Nephron progenitor cell (in vitro differentiated cells): Measurements from ENCODE around the gene PDP2.

Experiments
- DNase-seq: peaks from one replicate; pipeline ENCODE4 v3.0.0; 2021
- H3K27ac Mint-ChIP-seq: 2 replicates; pipeline ENCODE4 v1.8.0; 2021; ENCODE audit warnings: mild to moderate bottlenecking, moderate library complexity, mixed read lengths
- H3K27me3 Mint-ChIP-seq: 2 replicates; pipeline ENCODE4 v1.8.0; 2021; ENCODE audit warnings: mild to moderate bottlenecking, low read depth, mixed read lengths; ENCODE audit not compliant: poor library complexity
- H3K36me3 Mint-ChIP-seq: 2 replicates; pipeline ENCODE4 v1.8.0; 2021; ENCODE audit warnings: low read depth, mixed read lengths
- H3K4me1 Mint-ChIP-seq: 2 replicates; pipeline ENCODE4 v1.8.0; 2021; ENCODE audit warnings: mixed read lengths
- H3K4me3 Mint-ChIP-seq: 2 replicates; pipeline ENCODE4 v1.8.0; 2021; ENCODE audit warnings: mild to moderate bottlenecking, moderate library complexity, mixed read lengths
- H3K9me3 Mint-ChIP-seq: 2 replicates; pipeline ENCODE4 v1.8.0; 2021; ENCODE audit warnings: mild to moderate bottlenecking, moderate library complexity, mixed read lengths
- TF ChIP-seq, protein P1 (sequence below): fragments of 200-600 bp; sonication (generic); IDR thresholded peaks from 2 replicates; pipeline ENCODE4 v1.5.0; 2021; ENCODE audit warnings: antibody characterized with exemption

The PDP2 gene

DNA sequence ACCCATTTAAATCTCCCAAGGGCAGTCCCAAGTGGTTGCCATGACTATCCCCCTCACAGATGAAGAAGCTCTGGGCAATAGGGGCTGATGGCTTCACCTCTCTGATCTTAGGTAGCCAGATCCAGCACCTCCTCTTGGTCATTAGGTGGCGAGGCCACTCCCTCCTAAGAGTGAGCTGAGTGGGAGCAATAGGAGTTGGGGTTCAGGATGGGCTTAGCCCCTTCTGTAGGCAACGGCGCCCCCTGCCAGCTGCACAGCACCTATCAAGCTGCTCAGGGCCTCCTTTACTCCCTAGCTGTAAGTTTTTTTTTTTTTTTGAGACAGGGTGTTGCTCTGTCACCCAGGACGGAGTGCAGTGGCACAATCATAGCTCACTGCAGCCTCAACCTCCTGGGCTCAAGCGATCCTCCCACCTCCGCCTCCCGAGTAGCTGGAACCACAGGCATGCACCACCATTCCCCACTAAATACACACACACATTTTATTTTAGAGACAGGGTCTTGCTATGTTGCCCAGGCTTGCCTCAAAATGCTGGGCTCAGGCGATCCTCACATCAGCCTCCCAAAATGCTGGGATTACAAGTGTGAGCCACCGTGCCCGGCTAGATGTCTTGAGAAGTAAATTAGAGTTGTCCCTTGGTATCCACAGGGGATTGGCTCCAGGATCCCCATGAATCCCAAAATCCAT, 48.5 kb downstream of the PDP2 start:
- H3K9me3 Mint-ChIP-seq, result no peaks in the 10 kb centered on the region
- TF ChIP-seq, protein P1, sequence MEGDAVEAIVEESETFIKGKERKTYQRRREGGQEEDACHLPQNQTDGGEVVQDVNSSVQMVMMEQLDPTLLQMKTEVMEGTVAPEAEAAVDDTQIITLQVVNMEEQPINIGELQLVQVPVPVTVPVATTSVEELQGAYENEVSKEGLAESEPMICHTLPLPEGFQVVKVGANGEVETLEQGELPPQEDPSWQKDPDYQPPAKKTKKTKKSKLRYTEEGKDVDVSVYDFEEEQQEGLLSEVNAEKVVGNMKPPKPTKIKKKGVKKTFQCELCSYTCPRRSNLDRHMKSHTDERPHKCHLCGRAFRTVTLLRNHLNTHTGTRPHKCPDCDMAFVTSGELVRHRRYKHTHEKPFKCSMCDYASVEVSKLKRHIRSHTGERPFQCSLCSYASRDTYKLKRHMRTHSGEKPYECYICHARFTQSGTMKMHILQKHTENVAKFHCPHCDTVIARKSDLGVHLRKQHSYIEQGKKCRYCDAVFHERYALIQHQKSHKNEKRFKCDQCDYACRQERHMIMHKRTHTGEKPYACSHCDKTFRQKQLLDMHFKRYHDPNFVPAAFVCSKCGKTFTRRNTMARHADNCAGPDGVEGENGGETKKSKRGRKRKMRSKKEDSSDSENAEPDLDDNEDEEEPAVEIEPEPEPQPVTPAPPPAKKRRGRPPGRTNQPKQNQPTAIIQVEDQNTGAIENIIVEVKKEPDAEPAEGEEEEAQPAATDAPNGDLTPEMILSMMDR, result peak; percentile 9
- no peak overlapping the region for H3K4me3 Mint-ChIP-seq
- no peak for DNase-seq
- peaks cover 5% of the 10 kb centered on the region for H3K36me3 Mint-ChIP-seq
- H3K27me3 Mint-ChIP-seq, result peaks cover 51% of the 10 kb centered on the region
- H3K27ac Mint-ChIP-seq, result no peak overlapping the region
- peaks cover 20% of the 10 kb centered on the region for H3K4me1 Mint-ChIP-seq

DNA sequence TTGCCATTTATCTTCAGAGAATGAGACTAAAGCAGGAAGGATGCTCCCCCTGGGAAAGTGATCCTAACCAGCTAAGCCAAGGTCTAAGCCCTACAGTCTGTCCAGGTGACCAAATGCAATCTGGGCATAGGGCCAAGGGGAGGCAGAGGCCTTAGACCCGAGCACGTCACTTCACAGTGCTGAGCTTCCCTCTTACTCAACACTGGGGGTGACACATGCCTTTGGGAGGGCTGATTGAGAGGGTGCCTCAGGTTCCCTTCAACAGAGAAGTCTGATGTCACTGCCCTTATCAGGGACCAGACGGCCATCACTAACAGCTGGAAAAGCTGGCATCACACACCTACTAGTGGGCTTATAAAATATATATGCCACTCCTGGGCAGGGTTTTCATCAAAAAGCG, 49.9 kb downstream of the PDP2 start:
- Mint-ChIP-seq H3K27ac (no peak overlapping the region), H3K4me1 (peaks cover 27% of the 10 kb centered on the region), H3K9me3 (no peaks in the 10 kb centered on the region), H3K4me3 (no peak overlapping the region), H3K27me3 (peaks cover 42% of the 10 kb centered on the region), H3K36me3 (peaks cover 5% of the 10 kb centered on the region)
- no peak for DNase-seq
- TF ChIP-seq, protein P1, result no peak

DNA sequence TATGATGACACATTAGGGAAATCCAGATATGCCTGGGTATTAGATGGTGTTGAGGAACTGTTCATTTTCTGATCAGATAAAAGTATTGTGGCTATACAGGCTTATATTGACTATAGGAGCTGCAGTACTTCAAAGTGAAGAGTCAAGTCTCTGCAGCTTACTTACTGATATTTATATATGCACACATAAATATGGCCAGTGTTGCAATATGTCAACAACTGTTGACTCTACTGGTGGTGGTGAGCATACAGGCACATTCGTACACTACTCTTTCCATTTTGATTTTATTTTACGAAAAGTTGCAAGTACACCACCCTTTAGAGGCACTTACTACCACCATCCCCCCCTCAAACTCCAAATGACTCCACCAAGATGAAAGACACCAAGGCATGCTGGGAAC, 51.4 kb downstream of the PDP2 start:
- Mint-ChIP-seq H3K4me3 (peak overlapping the region; percentile 12), H3K36me3 (peaks cover 5% of the 10 kb centered on the region), H3K27me3 (peaks cover 27% of the 10 kb centered on the region), H3K4me1 (peaks cover 37% of the 10 kb centered on the region), H3K27ac (no peak overlapping the region), H3K9me3 (no peaks in the 10 kb centered on the region)
- TF ChIP-seq, protein P1, result no peak
- no peak for DNase-seq

DNA sequence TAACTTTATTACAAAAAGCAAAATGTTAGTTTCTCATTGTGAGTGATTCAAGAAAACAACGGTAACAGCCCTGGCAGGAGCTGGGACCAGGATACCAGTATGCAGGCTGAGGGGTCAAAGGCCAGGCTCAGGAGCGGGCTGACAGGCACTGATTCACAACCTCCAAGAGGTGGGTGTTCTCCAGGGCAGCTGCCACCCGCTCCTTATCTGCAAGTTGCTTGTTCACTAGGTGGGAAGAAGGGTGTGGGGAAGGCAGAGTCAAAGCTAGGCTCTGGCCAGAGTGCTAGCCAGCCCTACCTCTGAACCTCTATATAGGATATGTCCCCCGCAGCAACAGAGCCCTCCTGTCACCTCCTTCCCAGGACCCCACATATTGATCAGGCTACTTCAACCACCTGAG, 51.8 kb downstream of the PDP2 start:
- Mint-ChIP-seq H3K27me3 (peaks cover 23% of the 10 kb centered on the region), H3K36me3 (peaks cover 5% of the 10 kb centered on the region), H3K4me3 (peak overlapping the region; percentile 98), H3K4me1 (peaks cover 40% of the 10 kb centered on the region), H3K27ac (no peak overlapping the region), H3K9me3 (no peaks in the 10 kb centered on the region)
- TF ChIP-seq, protein P1, result no peak
- no peak for DNase-seq

DNA sequence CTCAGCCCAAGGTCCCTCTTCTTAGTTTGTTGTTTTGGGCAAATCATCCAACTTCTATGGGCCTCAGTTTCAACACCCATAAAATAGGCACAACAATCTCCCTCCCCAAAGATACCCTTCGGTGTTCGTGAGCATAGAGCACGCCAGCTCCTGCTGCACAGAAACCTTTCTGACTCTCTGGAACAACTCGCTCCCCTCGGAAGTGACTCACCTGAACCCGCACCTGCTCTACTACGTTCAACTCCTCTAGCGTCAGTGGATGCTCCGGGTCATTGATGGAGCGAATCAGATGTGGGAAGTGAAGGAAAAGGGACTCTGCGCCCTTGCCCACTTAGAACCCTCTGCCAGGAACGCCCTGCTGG, 53.4 kb downstream of the PDP2 start:
- Mint-ChIP-seq H3K4me1 (peaks cover 45% of the 10 kb centered on the region), H3K27ac (no peak overlapping the region), H3K27me3 (peaks cover 7% of the 10 kb centered on the region), H3K4me3 (peak overlapping the region; percentile 98), H3K36me3 (peaks cover 12% of the 10 kb centered on the region), H3K9me3 (no peaks in the 10 kb centered on the region)
- DNase-seq, result no peak
- TF ChIP-seq, protein P1, result no peak
